SJSA1 (cell line): Measurements from ENCODE around the gene GRN. TPM values are rescaled to one million over a fixed set of nuclear protein-coding genes. Genes with fewer than 3 reads are reported as not detected.
A peak's percentile ranks its signal among the peaks of the same experiment; 100 is the strongest.

Experiments used
- DNase-seq, 2 experiments: peaks; one replicate each; pipeline ENCODE4 v3.0.0-alpha.2; 2015 to 2020; ENCODE audit warnings: low spot score in 2 of 2, low read depth in 1 of 2
- H3K27ac ChIP-seq: fragments of 250-450 bp; sonication (Bioruptor Pico); 2 replicates; pipeline ENCODE4 v1.5.1; 2020; ENCODE audit warnings: mild to moderate bottlenecking, moderate library complexity
- H3K27me3 ChIP-seq: fragments of 250-450 bp; sonication (Bioruptor Pico); replicated peaks from 2 replicates; pipeline ENCODE4 v1.5.1; 2020; ENCODE audit warnings: mild to moderate bottlenecking, moderate library complexity
- H3K36me3 ChIP-seq: fragments of 250-450 bp; sonication (Bioruptor Pico); 2 replicates; pipeline ENCODE4 v1.5.1; 2020; ENCODE audit warnings: mild to moderate bottlenecking
- H3K4me1 ChIP-seq: fragments of 250-450 bp; sonication (Bioruptor Pico); replicated peaks from 2 replicates; pipeline ENCODE4 v1.6.1; 2021; ENCODE audit warnings: mild to moderate bottlenecking
- H3K4me3 ChIP-seq: fragments of 250-450 bp; sonication (Bioruptor Pico); 2 replicates; pipeline ENCODE4 v1.5.1; 2020; ENCODE audit warnings: mild to moderate bottlenecking
- H3K9me3 ChIP-seq: fragments of 250-450 bp; sonication (Bioruptor Pico); replicated peaks from 2 replicates; pipeline ENCODE4 v1.5.1; 2020; ENCODE audit warnings: mild to moderate bottlenecking
- total RNA-seq: library from RNA; depleted of rRNA; stranded (reverse); fragments of >200 nt; shearing (Covaris generic); gene quantifications from 2 replicates; pipeline ENCODE4 v1.2.3, GENCODE V29; 2014

The GRN gene
- total RNA-seq, 1 experiment from 2014 or later = 190 TPM

DNA sequence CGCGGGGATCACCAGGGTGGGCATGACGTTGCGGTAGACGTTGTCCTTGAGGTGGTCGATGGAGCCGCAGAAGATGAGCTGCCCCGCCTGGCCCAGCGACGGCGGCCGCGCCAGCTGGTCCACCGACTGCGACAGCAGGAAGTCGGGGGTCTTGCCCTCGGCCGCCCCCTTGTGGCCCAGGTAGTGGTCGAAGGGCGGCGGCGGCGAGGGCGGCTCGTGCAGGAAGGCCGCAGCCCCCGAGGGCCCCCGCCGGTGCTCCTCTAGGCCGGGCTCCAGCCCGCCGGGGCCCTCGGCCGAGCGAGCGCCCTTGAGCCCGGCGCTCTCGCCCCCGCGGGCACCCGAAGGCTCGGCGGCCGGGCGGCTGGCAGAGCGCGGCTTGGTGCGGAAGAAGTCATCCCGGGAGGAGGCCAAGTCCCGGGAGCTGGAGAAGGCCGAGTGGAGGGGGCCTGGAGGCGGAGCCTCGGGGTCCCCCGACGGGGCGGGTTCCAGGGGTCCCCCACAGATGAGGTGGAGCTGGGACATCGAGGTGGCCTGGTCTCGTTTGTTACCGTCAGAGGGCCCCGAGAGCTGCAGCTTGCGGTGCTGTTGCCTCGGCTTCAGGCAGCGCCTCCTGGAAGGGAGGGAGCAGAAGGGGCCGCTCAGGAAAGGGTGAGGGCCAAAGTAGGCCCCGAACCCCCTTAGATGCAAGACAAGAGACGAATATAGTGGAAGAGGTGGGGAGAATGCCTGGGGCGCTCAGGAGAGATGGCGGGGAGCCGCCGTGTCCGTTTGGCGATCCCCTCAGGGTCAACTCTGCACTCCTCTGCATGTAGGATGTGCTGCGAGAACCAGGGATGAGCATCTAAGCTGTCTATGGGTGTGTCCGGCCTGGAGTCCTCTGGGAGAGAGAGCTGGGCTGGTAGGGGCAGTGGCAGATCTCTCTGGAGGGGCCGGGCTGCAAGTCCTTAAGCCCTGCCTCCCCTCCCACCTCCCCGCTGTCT lies 9.8 kb downstream of the GRN start:
- H3K36me3 ChIP-seq = peaks cover 30% of the 10 kb centered on the region
- H3K27me3 ChIP-seq = no peaks in the 10 kb centered on the region
- DNase-seq = no peak
- no peak overlapping the region for H3K4me3 ChIP-seq
- H3K9me3 ChIP-seq = no peaks in the 10 kb centered on the region
- H3K27ac ChIP-seq = no peak overlapping the region
- H3K4me1 ChIP-seq = no peaks in the 10 kb centered on the region

DNA sequence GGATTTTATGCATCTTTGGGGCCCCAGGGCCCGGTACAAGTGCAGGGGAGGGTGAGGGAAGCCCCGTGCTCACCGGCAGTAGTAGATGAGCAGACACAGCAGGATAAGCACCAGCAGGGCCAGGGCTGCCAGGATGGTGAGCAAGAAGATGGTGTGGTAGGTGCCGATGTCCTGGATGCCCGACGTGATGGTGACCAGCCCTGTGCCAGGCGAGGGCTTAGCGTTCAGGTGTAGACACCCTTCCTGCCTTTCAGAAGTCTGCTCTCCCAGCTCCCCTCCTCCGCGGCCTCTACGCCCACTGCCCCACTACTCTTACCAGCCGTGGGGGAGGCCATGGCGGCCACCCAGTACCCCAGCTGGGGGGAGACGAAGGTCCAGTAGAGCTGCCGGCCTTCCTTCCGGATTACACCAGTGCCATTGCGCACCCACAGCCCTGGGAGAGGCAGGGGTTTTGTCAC lies 10.6 kb downstream of the GRN start:
- Histone ChIP-seq H3K4me1 (no peaks in the 10 kb centered on the region), H3K4me3 (no peak overlapping the region), H3K9me3 (no peaks in the 10 kb centered on the region), H3K27me3 (no peaks in the 10 kb centered on the region), H3K36me3 (peaks cover 26% of the 10 kb centered on the region), H3K27ac (no peak overlapping the region)
- DNase-seq = no peak

DNA sequence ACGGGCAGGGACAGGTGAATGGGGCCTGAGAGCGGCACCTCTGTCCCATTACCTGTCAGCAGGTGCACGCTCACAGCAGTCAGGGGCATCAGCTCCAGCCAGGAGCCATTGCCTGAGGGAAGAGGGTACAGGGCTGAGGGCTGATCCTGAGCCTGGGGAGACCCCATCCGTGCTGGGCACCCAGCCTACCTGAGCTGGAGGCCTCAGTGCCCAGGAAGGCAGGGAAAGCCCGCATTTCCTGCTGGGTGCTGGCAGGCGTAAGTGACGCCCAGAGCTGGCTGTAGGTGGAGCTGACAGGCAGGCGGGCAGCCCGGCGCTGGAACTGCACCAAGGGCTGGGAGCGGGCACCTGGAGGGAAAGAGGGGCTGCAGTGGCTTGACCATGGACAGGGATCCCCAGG lies 11.1 kb downstream of the GRN start:
- Histone ChIP-seq H3K4me1 (no peaks in the 10 kb centered on the region), H3K27ac (no peak overlapping the region), H3K4me3 (no peak overlapping the region), H3K9me3 (no peaks in the 10 kb centered on the region), H3K27me3 (no peaks in the 10 kb centered on the region), H3K36me3 (peaks cover 20% of the 10 kb centered on the region)
- DNase-seq = no peak

DNA sequence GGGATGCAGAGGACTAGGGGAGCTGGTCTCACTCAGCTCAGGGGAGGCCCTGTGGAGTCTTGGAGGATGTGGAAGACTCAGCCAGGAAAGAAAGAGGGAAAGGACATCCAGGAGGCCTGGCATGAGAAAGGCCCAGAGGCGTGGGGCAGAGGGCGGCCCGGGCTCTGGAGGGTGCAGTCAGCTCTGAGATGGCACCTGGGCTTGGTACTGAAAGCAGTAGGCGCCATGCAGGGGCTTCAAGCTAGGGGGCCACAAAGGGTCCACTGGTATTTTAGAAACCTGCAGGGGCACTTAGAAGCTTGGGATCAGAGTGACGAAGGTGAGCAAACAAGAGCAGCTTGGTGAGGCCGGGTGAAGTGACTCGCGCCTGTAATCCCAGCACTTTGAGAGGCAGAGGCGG lies 13.0 kb downstream of the GRN start:
- Histone ChIP-seq H3K4me3 (no peak overlapping the region), H3K9me3 (no peaks in the 10 kb centered on the region), H3K27ac (no peak overlapping the region), H3K36me3 (peaks cover 2% of the 10 kb centered on the region), H3K4me1 (peaks cover 4% of the 10 kb centered on the region), H3K27me3 (no peaks in the 10 kb centered on the region; the same call in 1 of the 2 replicates)
- DNase-seq = no peak

DNA sequence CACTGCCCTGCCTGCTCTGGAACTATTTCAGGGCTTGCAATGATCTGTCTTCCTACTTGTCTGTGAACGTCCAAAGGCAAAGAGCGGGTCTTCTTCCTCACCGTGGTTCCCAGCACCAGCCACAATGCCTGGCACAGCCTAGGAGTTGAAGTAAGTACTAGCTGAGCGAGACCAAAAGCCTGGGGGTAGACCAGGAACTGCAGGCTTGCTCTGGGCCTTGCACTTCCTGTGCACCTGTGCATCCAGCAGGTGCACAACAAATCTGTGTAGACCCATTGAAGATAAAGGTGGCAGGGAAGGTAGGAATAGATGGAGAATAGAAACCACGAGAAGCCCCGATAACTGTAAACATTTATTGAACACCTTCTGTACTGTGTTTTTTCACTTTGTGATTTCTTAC lies 13.9 kb downstream of the GRN start:
- no peak overlapping the region for H3K4me3 ChIP-seq
- DNase-seq = no peak
- peaks cover 3% of the 10 kb centered on the region; the same call in 1 of the 2 replicates for H3K36me3 ChIP-seq
- no peaks in the 10 kb centered on the region; the same call in 1 of the 2 replicates for H3K27me3 ChIP-seq
- H3K27ac ChIP-seq = no peak overlapping the region
- H3K4me1 ChIP-seq = peaks cover 10% of the 10 kb centered on the region
- H3K9me3 ChIP-seq = peaks cover 3% of the 10 kb centered on the region; the same call in 1 of the 2 replicates

DNA sequence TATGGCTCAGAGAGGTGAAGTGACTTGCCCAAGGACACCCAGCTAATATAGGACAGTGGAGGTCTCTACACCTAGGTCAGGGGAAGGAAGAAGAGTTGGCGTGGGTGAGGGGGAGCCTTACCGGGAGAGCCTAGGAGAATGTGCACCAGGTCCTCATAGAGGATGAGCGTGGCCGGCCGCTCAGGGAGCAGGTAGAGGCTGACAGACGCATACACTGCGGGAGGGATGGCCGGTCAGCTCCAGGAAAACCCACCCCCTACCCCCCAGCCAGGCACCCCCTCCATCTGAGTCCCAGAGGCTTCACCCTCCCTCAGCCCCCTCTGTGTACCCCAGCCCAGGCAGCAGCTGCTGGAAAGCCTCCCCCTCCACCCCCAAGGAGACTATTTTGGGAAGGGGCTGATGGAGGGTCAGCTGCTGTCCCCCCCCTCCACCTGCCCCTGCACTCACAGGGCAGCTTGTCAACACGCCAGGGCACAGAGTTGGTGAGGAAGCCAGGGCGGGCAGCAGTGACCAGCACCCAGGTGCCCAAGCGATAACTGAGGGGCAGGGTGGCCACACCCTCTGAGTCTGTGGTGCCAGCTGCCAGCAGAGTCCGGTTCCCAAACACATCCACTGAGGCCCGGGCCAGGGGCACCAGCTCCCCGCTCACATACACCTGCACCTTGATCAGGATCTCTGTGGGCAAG lies 14.5 kb downstream of the GRN start:
- Histone ChIP-seq H3K27me3 (peaks cover 1% of the 10 kb centered on the region; the same call in 1 of the 2 replicates), H3K4me3 (no peak overlapping the region), H3K36me3 (peaks cover 3% of the 10 kb centered on the region; the same call in 1 of the 2 replicates), H3K9me3 (peaks cover 3% of the 10 kb centered on the region; the same call in 1 of the 2 replicates), H3K4me1 (peaks cover 10% of the 10 kb centered on the region), H3K27ac (no peak overlapping the region)
- peak in 1 of 2 experiments; percentile 50 for DNase-seq

DNA sequence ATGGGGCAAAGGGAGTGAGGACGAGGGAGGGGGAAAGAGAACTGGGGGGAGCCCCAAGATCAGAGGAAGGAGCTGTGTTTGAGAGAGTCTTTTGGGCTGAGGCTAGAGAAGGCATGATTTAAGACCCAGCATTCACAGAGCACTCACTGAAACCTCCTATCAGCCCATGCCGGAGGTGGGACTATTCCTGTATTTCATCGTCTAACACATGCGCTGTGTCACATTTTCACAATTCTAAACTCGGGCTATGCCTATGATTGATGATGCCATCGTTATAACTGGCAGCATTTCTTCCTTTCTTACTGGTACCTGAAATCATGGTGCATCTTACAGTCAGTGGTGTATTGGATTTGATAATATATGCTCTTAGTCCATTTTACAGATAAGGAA lies 15.0 kb downstream of the GRN start:
- peaks cover 3% of the 10 kb centered on the region; the same call in 1 of the 2 replicates for H3K9me3 ChIP-seq
- no peak overlapping the region for H3K4me3 ChIP-seq
- H3K27me3 ChIP-seq = peaks cover 5% of the 10 kb centered on the region; the same call in 1 of the 2 replicates
- DNase-seq = no peak
- H3K4me1 ChIP-seq = peaks cover 10% of the 10 kb centered on the region
- no peak overlapping the region for H3K27ac ChIP-seq
- H3K36me3 ChIP-seq = peaks cover 3% of the 10 kb centered on the region; the same call in 1 of the 2 replicates

DNA sequence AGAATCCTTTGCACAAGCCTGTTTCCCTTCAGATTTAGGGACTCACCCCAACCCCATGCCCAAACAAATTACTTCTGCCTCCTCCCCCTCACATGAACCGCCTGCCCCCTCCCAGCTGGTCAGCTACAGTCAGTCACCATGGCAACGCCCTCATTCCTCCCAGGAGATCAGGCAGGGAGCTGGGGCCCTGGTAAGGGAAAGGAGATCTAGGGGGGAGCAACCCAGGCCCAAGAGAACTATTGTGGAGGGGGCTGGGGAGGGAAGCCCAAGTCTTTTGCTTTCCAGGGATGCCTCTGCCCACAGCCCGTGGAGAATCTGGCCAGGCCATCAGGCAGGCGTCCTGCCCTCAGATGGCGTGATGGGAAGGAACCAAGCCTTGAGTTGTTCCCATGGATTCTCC lies 15.7 kb downstream of the GRN start:
- Histone ChIP-seq H3K4me3 (no peak overlapping the region), H3K27ac (no peak overlapping the region), H3K4me1 (peaks cover 10% of the 10 kb centered on the region), H3K36me3 (peaks cover 3% of the 10 kb centered on the region; the same call in 1 of the 2 replicates), H3K9me3 (peaks cover 3% of the 10 kb centered on the region; the same call in 1 of the 2 replicates), H3K27me3 (peaks cover 5% of the 10 kb centered on the region; the same call in 1 of the 2 replicates)
- DNase-seq = peak in 1 of 2 experiments; percentile 54

DNA sequence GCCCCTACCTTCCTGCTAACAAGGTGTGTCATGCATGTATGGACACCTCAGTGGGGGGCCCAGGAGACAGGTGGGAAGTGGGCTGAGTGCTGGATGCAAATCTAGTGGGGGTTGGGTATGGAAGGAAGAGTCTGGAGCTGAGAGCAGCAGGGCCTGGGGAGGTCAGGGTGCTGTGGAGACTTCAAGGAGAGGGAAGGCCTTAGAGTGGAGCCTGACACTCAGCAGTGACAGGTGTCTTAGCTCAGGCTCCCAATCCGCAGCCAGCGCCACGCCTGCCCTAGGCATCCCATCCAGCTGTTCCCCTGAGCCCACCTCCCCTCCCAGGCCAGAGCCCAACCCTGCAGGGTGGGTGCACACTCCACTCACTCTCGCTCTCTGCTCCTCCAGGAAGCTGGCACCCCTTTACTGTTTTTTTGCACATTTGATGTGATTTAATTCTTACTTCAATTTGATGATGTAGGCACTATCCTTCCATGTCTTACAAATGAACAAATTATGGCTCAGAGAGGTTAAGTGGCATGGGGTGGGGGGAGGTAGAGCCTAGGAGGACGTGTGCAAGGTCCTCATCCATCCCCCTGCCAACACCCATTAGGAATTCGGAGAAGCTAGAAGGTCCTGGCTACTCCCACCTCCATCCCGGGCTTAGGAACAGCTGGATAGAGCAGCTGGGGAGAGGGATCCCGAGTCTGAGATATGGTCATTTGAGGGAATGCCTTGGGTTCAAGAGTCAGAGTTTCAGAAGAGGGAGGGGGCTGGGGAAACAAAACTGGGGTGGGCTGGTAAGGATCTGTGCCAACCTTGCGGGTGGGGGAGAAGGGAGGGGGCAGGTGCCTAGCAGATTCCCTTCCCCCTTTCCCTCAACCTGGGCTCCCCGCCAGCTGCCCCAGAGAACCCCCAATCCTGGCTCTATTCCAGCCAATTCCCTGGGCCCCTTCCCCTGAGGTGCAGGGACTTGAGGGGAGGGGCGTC lies 16.5 kb downstream of the GRN start:
- Histone ChIP-seq H3K4me3 (no peak overlapping the region), H3K27ac (no peak overlapping the region), H3K36me3 (peaks cover 3% of the 10 kb centered on the region; the same call in 1 of the 2 replicates), H3K9me3 (peaks cover 3% of the 10 kb centered on the region; the same call in 1 of the 2 replicates), H3K4me1 (peaks cover 10% of the 10 kb centered on the region), H3K27me3 (peaks cover 5% of the 10 kb centered on the region; the same call in 1 of the 2 replicates)
- no peak for DNase-seq

DNA sequence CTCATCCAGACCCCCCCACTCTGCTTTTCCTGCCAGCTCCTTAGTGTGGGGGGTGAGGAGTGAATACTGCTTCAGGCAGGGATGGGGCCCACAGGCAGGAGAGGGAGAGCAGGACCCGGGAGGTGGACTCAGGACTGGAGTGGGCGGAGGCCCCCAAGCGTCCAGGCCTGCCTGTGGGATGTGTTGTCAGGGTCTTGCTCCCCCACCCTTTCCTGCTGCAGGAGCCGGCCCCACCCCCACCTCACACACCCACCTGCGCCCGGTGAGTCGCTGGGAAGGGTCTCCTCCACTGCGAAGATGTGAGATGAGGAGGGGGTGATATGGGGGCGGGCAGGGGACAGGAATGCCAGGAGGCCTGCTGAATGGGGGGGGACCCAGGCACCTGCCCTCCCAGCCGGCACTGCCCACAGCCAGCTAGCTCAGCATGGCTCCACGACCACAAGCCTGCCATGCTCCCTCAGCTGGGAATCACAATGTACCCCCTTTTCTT lies 17.4 kb downstream of the GRN start:
- H3K27ac ChIP-seq = no peak overlapping the region
- peaks cover 3% of the 10 kb centered on the region; the same call in 1 of the 2 replicates for H3K36me3 ChIP-seq
- peaks cover 10% of the 10 kb centered on the region for H3K4me1 ChIP-seq
- no peak for DNase-seq
- H3K9me3 ChIP-seq = peaks cover 3% of the 10 kb centered on the region; the same call in 1 of the 2 replicates
- H3K4me3 ChIP-seq = peak overlapping the region; percentile 89
- H3K27me3 ChIP-seq = peaks cover 5% of the 10 kb centered on the region; the same call in 1 of the 2 replicates

DNA sequence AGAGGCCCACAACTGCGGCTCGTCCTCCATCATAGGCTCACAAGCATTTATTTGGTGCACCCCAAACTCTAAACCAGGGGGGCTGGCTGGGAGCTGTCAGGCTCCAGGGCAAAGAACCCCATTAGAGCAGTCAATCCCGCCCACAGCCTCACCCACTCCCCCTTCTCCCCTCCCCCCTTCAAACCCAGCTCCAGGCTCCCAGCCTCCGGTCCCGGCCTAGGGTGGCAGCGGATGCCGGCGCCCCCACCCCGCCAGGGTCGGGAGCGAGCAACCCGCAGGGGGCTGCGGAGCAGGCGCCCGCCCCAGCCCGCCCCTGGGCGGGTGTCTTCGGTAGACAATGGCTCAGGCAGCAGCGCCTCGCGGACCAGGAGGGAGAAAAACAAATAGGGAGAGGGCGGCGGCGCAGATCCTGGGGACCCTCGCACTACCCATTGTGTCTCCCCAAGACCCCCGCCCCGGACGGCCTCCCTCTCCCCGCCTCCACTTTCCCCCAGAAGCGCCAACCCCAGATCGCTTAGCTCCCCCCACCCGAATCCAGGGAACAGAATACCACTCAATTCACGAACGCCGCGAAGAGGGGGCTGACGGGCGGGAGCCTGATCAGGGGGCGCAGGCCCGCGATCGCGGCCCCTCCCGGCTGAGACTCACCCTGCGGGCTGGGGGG lies 18.0 kb downstream of the GRN start:
- Histone ChIP-seq H3K4me3 (peak overlapping the region; percentile 89), H3K27ac (no peak overlapping the region), H3K36me3 (peaks cover 3% of the 10 kb centered on the region; the same call in 1 of the 2 replicates), H3K9me3 (peaks cover 3% of the 10 kb centered on the region; the same call in 1 of the 2 replicates), H3K4me1 (peaks cover 10% of the 10 kb centered on the region), H3K27me3 (peaks cover 5% of the 10 kb centered on the region; the same call in 1 of the 2 replicates)
- peak in 1 of 2 experiments; percentile 51 for DNase-seq

DNA sequence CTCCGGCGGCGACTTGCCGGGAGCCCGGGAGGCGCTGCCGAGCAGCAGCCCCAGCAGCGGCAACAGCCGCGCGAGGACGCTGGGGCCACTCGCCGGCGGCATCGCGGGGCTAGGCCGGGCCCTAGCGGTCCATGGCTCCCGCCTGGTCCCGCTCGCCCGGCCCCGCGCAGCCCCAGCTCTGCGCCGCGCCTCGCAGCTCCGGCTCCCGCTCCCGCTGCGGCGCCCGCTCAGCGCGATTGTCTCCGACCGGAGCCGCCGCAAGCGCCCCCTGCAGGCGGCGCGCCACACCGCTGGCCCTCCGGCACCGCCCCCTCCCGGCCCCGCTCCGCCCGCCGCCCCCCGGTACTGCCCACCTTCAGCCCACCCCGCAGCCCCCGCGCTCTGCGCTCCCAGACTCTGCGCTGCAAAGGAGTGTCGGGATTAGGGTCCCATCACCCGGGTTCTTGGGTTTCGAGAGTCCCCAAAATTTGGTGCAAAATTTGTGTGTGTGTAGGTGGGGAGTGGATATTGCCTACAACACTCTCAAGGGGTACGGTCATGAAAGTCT lies 18.6 kb downstream of the GRN start, which contains the start of gene FAM171A2:
Gene FAM171A2, minus strand, starts transcription at position 241 of the 547 bp plus-strand sequence. Its CDS starts 139 bp downstream, at position 102.
- Histone ChIP-seq H3K4me1 (peaks cover 10% of the 10 kb centered on the region), H3K27me3 (peaks cover 8% of the 10 kb centered on the region; the same call in 1 of the 2 replicates), H3K4me3 (peak within 1 kb of the TSS; percentile 89), H3K36me3 (peaks cover 3% of the 10 kb centered on the region; the same call in 1 of the 2 replicates), H3K9me3 (peaks cover 3% of the 10 kb centered on the region; the same call in 1 of the 2 replicates), H3K27ac (no peak within 1 kb of the TSS)
- peak; percentile 43 to 73 for DNase-seq
